ENCODE data around the gene GBE1.

GBE1 gene

GRCh38 chr3:81545572-81545971, 215.9 kb downstream of the GBE1 start:
- Histone ChIP-seq H3K4me3 (ENCODE audit: low read length) (no peak overlapping the region), H3K4me1 (ENCODE audit: low read length) (no peaks in the 10 kb centered on the region), H3K36me3 (replicated peaks; ENCODE audit: insufficient read depth, low read length) (no peaks in the 10 kb centered on the region)

GRCh38 chr3:81544385-81544784, 217.1 kb downstream of the GBE1 start:
- Histone ChIP-seq H3K9me3 (replicated peaks; ENCODE audit: insufficient read depth, low read length) (no peaks in the 10 kb centered on the region), H3K4me3 (ENCODE audit: low read length) (no peak overlapping the region), H3F3A (ENCODE audit: insufficient read depth, low read length) (no peaks in the 10 kb centered on the region), H3K36me3 (replicated peaks; ENCODE audit: insufficient read depth, low read length) (no peaks in the 10 kb centered on the region), H3K9me2 (replicated peaks; ENCODE audit: insufficient read depth, low read length) (no peaks in the 10 kb centered on the region), H3K27me3 (replicated peaks; ENCODE audit: insufficient read depth, low read length) (no peaks in the 10 kb centered on the region), H4K20me1 (ENCODE audit: insufficient read depth, low read length) (no peaks in the 10 kb centered on the region), H3K4me2 (ENCODE audit: low read depth, low read length) (no peak overlapping the region), H3K4me1 (ENCODE audit: low read length) (no peaks in the 10 kb centered on the region), H3K79me2 (ENCODE audit: low read length) (no peaks in the 10 kb centered on the region), H3K9ac (ENCODE audit: low read length) (no peak overlapping the region), H2AFZ (ENCODE audit: low read length) (no peak overlapping the region), H3K27ac (ENCODE audit: low read length) (no peak overlapping the region)
- no peak for TF ChIP-seq CTCF (IDR thresholded peaks at IDR 0.05; ENCODE audit: low read length)
- DNase-seq: no peak

More at GRCh38 chr3:81545572-81545971, 215.9 kb downstream of the GBE1 start:
- Histone ChIP-seq H3K79me2 (ENCODE audit: low read length) (no peaks in the 10 kb centered on the region), H3F3A (ENCODE audit: insufficient read depth, low read length) (no peaks in the 10 kb centered on the region), H3K27ac (ENCODE audit: low read length) (no peak overlapping the region), H3K27me3 (replicated peaks; ENCODE audit: insufficient read depth, low read length) (no peaks in the 10 kb centered on the region), H3K9ac (ENCODE audit: low read length) (no peak overlapping the region), H3K4me2 (ENCODE audit: low read depth, low read length) (no peak overlapping the region), H3K9me3 (replicated peaks; ENCODE audit: insufficient read depth, low read length) (no peaks in the 10 kb centered on the region), H2AFZ (ENCODE audit: low read length) (no peak overlapping the region), H3K9me2 (replicated peaks; ENCODE audit: insufficient read depth, low read length) (no peaks in the 10 kb centered on the region), H4K20me1 (ENCODE audit: insufficient read depth, low read length) (no peaks in the 10 kb centered on the region)
- no peak for TF ChIP-seq EZH2phosphoT487 (IDR thresholded peaks at IDR 0.05; ENCODE audit: low read length)
- no peak for TF ChIP-seq EZH2 (optimal IDR thresholded peaks at IDR 0.05; ENCODE audit: low read depth, low read length)
- no peak for TF ChIP-seq CTCF (IDR thresholded peaks at IDR 0.05; ENCODE audit: low read length)
- no peak for DNase-seq

GRCh38 chr3:81540787-81541186, 220.7 kb downstream of the GBE1 start:
- Histone ChIP-seq H3K9me2 (replicated peaks; ENCODE audit: insufficient read depth, low read length) (no peaks in the 10 kb centered on the region), H3K9me3 (replicated peaks; ENCODE audit: insufficient read depth, low read length) (no peaks in the 10 kb centered on the region), H3K27me3 (replicated peaks; ENCODE audit: insufficient read depth, low read length) (no peaks in the 10 kb centered on the region), H3K79me2 (ENCODE audit: low read length) (no peaks in the 10 kb centered on the region), H3K36me3 (replicated peaks; ENCODE audit: insufficient read depth, low read length) (no peaks in the 10 kb centered on the region), H3K9ac (ENCODE audit: low read length) (no peak overlapping the region), H3K27ac (ENCODE audit: low read length) (no peak overlapping the region), H3K4me1 (ENCODE audit: low read length) (no peaks in the 10 kb centered on the region), H3K4me2 (ENCODE audit: low read depth, low read length) (no peak overlapping the region), H3F3A (ENCODE audit: insufficient read depth, low read length) (no peaks in the 10 kb centered on the region), H2AFZ (ENCODE audit: low read length) (no peak overlapping the region), H3K4me3 (ENCODE audit: low read length) (no peak overlapping the region), H4K20me1 (ENCODE audit: insufficient read depth, low read length) (no peaks in the 10 kb centered on the region)
- TF ChIP-seq EZH2 (optimal IDR thresholded peaks at IDR 0.05; ENCODE audit: low read depth, low read length) (no peak), EZH2phosphoT487 (IDR thresholded peaks at IDR 0.05; ENCODE audit: low read length) (no peak), CTCF (IDR thresholded peaks at IDR 0.05; ENCODE audit: low read length) (no peak)
- no peak for DNase-seq

Data from MM.1S (cell line).